C4-2B (cell line): ENCODE data around the gene CEP85.

Experiments used
- CTCF ChIP-seq: fragments of 450-650 bp; conservative IDR thresholded peaks from 2 replicates; pipeline ENCODE4 v1.5.1; 2017; ENCODE audit warnings: mild to moderate bottlenecking
- ZFX ChIP-seq: fragments of 450-650 bp; IDR thresholded peaks from 2 replicates; pipeline ENCODE4 v1.6.1; 2017

- no peak for TF ChIP-seq CTCF
- no peak for TF ChIP-seq ZFX
These were observed 44.7 kb upstream of the CEP85 start for GRCh38 chr1:26189331-26189730.
